Measurements from ENCODE around the gene CAMTA1.
"Not testable (repeated sequence)": the region's sequence is repeated elsewhere in the genome, so short reads cannot be mapped to it uniquely, and the experiment has no call there.

The CAMTA1 gene

DNA sequence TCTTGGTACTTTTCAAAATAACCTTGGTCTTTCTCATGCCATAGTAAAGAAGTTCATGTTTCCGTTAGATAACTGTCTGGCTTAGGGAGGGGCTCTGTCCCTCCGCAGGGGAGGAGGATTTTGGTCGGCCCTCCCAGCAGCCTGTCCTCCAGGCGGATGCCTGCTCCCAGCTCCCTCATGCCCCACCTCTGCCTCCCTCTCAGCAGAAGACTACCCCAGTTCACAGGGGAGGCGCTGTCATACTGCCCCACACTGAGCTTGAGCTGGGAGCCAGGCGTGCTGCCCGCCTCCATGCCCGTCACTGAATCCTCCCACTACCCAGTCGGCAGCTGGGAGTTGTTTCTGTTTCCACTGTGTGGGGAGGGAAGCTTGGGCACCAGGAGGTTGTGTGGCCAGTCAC lies 127.3 kb downstream of the CAMTA1 start:
- DNase-seq = no peak

DNA sequence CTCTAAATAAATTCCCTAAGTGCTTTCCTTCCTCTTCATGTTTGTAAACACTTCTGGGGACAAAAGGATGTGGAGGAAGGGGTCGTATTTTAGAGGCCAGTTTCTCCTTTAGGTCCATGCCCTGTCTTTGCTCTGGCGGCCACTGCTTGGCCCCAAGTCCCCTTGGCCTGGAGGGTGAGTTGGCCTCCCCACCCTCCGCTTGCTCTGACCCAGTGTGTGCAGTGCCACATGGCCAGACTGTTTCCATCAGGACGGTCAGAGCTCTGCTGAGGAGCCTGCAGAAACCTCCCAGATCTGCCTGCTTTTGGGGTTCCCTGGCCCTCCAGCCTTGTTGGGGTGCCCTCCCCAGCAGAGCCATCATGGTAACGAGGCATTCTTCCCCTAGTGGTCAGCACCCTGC lies 127.8 kb downstream of the CAMTA1 start:
- no peak for DNase-seq

DNA sequence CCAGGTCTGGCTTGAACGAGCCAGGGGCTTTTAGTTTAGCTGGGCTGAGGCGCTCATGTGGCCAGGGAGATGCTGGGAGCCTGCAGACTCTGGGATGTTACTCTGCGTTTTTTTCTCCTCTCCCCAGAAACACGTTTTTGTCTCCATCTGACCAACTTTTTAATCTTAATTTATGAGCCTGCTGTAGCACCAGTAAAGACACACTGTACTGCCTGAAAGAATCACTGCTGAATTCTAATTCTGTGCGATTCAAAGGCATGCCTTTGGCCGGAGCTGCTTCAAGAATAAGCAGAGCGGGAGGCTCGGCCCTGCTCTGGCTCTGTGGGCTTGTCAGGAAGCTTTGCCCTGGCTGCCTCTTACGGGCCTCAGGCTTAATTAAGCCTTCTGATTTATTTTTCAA lies 129.5 kb downstream of the CAMTA1 start:
- DNase-seq = no peak

DNA sequence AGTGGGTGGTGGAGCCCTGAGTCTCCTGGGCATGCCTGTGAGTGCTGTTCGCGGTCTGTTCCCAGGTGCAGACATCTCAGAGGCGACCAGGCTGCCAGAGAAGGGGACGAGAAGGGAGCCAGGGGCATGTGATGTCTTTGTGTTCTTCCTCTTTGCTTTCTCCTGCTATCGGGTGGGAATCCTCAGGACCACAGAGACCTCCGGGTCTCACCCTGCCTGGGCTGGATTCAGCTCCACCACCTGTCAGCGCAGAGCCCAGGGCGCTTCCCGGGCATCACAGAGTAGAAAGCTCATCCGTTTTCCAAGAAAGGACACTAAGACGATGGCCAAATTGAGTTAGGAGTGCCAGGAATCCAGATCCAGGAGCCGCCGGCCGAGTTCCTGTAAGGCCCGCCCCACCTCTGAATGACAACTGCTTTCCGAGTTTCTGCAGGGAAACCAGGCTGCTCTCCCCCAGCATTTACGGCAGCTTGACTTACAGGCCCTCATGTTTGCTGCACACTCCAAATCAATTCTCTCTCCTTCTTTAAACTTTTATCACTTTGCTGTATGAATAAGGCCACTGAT lies 130.8 kb downstream of the CAMTA1 start:
- no peak for DNase-seq

DNA sequence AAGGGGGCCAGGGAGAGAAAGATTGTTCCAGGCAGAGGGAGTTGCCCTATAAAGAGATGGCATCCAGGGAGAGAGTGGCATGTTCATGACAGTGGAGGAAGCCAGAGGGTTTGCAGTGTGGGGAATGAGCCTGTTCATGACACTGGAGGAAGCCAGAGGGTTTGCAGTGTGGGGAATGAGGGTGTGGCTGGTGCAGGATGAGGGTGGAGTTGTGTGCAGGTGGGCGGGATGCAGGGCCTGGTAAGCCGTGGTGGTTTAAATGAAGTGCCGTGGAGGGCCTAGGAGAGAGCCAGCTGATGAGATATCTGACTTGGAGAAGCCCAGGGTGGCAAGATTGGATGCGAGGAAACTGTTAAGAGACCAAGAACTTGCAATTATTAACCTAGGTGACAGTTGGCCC lies 131.8 kb downstream of the CAMTA1 start:
- DNase-seq = no peak

DNA sequence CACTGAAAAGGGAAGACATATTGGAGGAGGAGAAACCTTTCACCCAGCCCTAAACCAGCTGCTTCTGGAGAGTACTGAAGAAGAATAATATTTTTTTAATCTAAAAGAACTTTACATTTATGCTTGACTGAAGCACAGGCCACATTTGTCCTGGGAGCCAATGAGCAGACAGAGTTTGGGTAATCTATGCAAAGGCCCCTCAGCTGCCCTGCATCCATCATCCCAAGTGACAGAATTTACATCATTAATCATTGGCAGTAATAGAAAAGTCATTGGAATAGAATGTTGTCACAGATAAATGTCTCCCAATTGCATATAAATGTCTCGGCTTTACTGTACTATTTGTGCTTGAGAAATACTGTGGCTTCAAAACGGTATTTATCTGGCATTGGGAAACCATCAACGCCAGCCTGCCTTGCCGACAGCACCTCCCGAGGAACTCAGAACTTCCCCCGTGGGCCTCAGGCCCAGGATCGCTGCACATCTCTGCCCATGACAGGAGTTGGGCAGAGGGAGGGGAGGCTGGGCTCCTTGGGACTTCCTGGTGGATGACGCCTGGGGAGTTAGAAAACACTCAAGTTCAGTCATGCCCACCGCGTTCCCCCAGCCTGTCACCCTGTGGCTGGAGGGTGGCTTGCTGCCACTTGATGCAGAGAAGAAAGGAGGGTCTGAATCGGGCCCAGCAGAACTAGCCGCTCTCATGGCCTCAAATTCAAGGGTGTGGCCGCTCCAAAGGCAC lies 133.1 kb downstream of the CAMTA1 start:
- no peak for DNase-seq

DNA sequence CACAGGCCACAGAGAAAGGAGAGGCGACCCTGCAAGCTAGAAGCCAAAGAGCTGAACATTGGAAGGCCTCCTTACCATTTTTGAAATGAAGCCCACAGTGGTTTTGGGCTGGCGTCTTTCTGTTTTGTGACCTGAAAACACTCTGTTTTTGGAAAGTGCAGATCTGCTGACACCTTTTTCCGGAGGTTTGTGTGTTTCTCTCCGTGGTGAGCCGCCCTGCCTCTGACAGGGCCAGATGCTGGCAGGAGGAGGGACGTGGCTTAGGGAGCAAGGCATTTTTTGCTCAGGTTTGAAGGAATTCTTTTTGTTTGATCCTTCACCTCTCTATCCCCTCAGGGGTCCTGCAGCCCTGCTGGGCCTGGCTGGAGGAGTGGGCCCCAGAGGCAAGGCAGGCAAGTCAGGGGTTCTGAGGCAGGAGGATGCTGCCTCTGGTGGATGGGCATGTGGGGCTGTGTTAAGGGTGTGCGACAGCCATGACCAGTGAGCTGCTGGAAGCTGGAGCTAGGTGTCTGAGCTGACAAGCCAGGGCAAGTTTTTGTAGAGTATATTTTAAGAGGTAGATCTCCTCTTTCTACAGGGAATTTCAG lies 133.8 kb downstream of the CAMTA1 start:
- DNase-seq = no peak

DNA sequence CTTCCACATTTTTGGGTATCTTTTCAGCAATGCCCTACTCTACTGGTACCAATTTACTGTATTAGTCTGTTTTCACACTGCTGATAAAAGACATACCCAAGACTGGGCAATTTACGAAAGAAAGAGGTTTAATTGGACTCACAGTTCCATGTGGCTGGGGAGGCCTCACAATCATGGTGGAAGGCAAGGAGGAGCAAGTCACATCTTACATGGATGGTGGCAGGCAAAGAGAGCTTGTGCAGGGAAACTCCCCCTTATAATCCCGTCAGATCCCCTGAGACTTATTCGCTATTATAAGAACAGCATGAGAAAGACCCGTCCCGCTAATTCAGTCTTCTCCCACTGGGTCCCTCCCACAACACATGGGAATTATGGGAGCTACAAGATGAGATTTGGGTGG lies 136.3 kb downstream of the CAMTA1 start:
- not testable (repeated sequence) for DNase-seq

DNA sequence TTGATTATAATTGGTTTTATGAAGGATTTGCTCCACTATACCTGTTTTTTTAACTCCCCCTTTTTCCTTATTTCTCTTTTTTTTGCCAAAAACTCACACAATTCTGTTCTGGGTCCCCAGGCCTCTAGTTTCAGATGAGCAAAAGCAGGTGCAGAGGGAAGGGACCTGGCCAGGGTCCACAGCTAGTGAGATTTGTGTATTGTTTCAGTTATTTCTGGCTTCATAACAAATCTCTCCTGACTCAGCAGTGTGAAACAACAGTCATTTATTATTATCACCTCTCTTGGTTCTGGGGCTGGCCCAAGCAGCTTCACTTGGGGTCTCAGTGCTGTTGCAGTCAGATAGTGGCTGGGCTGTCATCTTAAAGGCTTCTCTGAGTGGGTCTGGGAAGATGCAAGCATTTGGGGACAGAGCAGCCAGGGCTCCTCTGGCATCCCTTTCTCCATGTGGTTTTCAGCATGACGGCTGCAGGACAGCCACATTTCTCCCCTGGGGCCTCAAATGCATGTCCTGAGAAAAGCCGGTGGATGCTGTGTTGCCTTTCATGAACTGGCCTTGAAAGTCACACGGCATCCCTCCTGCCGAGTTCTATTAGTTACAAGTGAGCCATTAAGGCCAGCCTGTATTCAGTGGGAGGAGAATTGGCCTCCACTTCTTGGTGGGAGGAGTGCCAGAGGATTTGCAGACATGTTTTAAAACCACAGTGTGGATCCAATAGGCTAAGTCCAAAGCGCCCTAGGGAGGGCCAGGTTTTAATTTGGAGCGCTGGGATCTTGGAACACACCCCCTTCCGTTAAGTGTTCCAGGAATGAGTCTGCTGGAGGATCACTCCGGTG lies 137.1 kb downstream of the CAMTA1 start:
- peak; percentile 90 for DNase-seq

DNA sequence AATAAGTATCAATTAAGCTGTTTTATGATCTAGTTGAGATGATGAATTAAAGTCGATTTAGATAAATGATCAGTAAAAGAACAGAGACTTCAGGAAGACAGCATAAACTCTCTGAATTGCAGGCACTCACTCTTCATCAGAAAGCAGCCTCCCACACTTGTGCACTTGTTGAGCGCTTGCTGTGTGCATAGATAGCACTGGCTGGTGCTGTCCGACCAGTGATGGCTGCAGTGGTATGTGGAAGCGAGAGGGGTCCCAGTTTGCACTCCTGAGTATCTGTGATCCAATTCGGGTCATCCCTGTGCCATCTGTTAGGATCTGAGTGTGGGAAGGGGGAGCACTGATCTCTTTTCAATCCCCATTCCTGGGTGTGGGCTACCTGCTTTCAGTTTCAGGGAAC lies 137.8 kb downstream of the CAMTA1 start:
- DNase-seq = no peak

DNA sequence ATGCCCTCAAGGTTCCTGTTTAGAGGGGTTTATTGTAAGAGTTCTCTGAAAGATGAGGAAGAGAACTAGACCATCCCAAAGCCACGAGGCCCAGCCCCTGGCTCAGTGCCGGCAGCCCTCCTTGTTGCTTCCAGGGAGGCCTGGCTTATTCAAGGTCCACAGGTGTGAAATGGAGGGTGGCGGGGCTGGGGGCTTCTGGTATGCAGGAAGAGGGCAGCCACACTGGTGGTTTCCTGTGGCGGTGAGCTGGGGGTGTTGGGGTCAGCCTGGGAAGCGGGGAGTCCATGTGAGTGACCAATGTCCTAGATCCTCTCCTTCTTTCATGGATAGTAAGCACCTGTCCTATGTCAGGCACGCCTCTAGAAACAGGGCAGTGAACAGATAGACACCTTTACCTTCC lies 138.2 kb downstream of the CAMTA1 start:
- DNase-seq = no peak

DNA sequence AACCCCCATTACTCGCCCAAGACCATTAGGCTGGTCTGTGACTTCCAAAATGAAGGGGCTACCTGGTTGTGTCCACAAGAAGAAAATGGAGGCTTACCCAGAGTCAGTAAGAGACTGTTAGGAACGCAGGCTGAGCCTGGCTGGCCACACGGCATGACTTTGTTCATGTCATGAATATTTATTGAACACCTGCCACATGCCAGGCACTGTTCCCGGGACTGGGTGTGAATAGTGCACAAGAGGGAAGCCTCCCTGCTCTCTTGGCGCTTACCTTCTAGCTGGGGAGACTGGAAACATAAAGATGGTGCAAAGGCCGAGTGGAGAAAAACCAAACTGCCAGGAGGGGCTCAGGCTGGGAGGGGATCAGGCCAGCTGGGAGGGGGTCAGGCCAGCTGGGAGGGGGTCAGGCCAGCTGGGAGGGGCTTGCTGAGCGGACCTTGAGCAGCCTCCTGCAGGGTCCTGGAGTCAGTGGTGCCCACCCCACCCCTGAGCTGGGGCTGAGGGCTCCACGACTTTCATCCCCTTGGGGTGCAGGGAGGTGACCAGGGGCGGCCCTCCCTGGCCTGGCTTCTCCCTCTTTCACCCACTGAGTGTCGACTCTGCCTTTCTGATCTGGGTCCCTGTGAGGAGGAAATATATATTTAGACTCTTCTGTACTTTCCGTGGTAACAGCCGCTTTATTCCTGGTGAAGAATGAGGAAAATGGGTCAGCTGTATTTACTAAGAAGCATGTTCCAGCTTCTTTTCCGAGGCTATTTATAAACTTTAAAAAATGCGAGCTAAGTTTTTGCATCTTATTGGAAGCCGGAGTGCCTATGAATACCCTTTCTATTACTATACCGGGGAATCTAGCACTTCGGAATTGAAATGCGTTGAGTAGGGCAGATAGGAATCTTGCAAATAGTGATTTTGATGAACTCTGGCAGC lies 139.0 kb downstream of the CAMTA1 start:
- DNase-seq = no peak

DNA sequence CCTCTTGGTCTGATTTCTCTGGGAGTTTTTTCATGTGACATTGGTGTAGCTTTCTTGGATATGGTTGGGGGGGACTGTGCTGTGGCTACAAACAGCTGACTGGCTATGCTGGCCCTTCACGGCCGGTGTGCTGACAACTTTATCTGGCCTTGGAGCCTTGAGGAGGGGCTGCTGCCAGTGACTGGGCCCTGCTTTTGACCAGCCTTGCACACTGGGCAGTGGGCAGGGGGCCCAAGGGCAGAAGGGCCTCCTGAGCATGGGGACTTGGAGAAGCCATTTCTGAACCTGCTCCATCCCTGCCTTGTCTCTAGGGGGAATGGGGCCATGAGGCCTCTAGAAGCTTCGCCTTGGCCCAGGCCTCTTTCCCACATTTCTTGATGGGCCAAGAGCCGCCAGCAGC lies 139.6 kb downstream of the CAMTA1 start:
- DNase-seq = no peak

DNA sequence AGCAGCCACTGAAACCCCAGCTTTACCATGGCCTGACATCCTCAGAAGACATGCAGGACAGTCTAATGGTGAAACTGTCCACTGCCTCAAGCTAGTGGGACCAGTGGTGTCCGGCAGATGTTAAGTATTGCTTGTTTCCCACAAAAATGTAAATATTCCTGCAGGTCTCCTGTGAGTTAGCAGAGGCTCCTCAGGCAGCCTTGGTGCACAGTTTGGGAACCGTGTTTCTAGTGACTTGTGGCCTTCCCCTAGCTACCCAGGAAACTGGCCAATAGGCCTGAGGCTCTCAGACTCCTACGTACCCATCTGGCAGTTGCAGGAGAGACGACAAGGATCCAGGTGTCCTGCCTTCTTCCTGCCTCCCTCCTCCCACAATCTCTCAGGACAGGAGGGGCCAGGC lies 142.4 kb downstream of the CAMTA1 start:
- no peak for DNase-seq

DNA sequence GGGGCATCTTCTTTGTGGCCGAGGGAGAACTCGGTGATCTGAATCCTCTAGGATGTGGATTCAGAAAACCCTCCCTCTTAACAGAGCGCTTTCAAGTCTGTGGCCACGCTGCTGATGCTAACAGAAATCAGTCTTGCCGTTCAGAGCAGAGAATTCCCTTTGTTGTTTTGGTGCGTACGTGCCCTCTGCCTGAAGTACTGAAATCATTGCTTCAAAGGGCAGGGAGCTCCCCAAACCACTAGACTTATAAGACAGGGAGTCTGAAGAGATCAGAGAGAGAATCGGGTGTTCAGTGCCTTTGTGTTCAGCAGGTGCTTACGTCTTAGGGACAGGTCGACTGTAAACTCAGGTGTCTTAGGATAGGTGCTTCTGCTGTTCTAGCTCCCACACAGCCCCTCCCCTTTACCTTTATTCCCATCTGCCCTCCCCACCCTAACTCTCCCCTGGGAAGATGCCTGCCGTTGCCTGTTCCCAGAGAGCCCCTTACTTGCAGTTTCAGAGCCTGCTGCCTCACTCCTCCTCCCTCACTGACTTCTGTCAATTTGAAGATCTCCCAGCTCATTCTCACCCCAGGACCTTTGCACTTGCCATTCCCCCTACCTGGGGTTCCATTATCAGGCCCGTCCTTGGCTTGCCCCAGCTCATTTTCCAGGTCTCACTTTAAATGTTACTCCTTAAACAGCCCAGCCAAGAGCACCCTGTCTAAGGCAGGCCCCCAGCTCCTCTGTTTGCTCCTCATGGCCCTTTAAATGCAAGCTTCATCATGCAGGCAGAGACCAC lies 143.0 kb downstream of the CAMTA1 start:
- no peak for DNase-seq

DNA sequence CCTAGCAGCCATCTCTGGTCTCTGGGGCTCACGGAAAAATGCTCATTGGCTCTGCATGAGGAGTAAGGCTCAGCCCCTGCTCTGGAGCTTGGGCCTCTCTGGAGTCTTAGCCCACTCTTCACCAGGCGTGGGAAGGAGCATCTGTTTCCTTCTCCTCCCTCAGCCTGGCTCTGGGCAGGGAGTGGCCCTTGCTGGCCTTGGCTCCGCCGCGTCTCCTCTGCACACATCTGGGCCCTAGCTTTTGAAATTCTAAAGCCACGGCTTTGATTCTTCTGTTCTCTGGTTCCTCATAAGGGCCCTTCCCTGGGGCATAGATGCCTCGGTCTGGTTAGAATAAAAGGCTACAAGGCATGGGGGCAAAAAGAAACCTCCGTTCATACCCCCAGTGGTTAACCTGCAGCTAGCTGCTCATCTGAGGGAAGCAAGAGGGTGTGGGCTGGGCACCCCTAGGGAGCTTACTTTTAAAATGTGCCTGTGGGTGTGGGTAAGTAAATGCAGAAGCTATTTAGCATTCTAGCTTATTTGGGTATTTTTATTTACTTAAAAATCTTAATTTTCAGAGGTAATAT lies 145.6 kb downstream of the CAMTA1 start:
- DNase-seq = no peak

DNA sequence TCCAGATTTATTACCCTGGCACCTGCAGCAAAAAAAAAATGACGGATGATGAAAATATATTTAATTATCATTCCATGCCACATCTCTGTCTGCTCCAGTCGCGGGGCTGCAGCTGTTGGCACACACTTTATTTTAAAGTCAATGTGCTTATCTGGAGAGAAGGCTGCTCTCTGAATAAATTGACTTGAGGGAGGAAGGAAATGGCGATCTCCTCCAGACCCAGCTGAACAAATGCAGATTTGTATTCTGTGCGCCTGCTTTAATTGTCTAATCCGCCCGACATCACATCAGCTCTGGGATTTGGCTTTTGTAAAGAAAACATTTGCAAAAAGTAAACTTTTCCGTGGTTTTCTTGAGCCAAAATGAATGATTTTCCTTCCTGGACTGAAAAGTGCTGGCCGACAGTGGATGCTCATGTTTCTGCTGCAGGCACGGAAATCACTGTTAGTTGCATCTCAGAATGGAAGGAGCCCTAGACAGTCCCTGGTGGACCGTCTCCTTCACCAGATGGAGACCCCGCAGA lies 150.2 kb downstream of the CAMTA1 start:
- DNase-seq = no peak

DNA sequence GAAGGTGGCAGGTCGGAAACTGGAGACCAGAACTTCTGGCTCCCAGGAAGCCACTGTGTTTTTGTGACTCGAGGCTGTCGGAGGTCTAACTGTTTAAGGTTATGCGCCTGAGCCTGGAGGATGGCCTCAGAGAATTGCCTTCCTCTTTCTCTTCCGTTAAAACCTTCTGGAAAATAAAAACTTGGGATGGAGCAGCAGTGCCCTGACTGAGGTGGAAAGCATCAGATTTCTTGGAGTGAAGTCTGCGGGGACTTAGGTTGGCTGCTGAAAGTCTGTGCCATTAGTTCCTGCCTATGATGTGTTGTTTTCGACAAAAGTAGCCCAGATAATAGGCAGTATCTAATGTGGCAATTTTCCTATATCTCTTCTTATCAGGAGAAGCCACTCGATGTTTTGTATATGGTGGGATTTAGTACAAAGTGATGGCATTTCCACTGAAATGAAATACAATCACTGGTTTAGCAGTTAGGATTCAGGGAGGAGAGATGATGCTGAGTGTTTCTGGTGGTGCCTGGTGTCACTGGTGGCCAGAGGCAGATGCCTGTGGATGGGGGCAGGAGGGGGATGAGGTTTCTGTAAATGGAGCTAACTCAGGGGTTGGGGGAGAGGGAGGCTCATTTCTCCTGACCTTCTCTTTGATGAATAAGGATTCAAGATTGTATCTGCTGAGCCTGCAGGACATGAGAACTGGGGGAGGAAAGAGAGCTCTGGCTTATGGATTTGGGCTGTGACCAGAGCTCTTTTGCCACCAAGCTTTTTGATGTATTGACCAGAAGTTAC lies 150.8 kb downstream of the CAMTA1 start:
- no peak for DNase-seq

DNA sequence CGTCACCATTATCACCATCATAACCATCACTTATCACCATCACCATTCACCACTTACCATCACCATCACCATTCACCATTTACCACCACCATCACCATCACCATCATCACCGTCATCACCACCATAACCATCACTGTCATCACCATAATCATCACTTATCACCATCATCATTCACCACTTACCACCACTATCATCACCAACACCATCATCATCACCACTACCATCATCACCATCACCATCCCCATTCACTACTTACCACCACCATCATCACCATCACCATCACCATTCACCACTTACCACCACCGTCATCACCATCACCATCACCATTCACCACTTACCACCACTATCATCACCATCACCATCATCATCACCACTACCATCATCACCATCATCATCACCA lies 151.8 kb downstream of the CAMTA1 start:
- no peak for DNase-seq

DNA sequence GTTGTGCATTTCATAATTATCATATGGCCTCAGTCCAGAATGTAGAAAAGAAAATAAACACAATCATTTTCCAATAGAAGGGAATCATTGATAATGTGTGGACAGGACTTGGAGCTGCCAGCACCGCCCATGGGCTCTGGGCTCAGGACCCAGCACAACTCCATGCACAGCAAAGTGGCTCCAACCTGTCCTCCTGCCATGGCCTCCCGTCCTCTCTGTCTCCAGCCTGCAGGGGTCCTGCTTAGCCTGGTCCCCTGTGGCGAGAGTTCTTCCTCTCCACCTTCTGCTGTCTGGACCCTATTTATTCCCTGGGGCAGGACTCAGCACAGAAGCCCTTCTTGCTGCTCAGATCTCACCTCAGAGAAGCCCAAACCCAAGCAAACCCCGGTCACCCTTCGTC lies 154.1 kb downstream of the CAMTA1 start:
- no peak for DNase-seq

Data from NCI-H187 treated with DMSO at 0.1 percent for 48 hours (cell line).